NT2/D1 (cell line): ENCODE data around the gene TNP1.

Source experiments
- SUZ12 ChIP-seq: IDR thresholded peaks from 2 replicates; pipeline ENCODE4 v1.6.1; 2011; ENCODE audit not compliant: insufficient read length, insufficient read depth; ENCODE audit errors: extremely low read depth
- YY1 ChIP-seq: IDR thresholded peaks from 2 replicates; pipeline ENCODE4 v1.6.1; 2011; ENCODE audit not compliant: insufficient read length, insufficient read depth
- ZNF274 ChIP-seq: IDR thresholded peaks from 2 replicates; pipeline ENCODE4 v1.6.1; 2011; ENCODE audit warnings: mild to moderate bottlenecking, low read depth, low read length

- no peak for TF ChIP-seq YY1
- no peak for TF ChIP-seq ZNF274
- TF ChIP-seq SUZ12, result no peak
These were observed 23.0 kb upstream of the TNP1 start for GRCh38 chr2:216882876-216883275.
